ENCODE results near the gene HAO2.

Gene HAO2

GRCh38 chr1:119416006-119416640 is 47.5 kb downstream of the HAO2 start:
- no peaks in the 10 kb centered on the region for H3K9me3 ChIP-seq (ENCODE audit: control insufficient read depth, insufficient read depth, low read length)
- no peak overlapping the region for H3K4me3 ChIP-seq (ENCODE audit: low read depth, low read length)
- H3K36me3 ChIP-seq (ENCODE audit: control insufficient read depth, insufficient read depth, low read length): no peaks in the 10 kb centered on the region
- no peaks in the 10 kb centered on the region for H3K27me3 ChIP-seq (ENCODE audit: control insufficient read depth, insufficient read depth, low read length)
- no peaks in the 10 kb centered on the region for H3K4me1 ChIP-seq (ENCODE audit: control insufficient read depth, insufficient read depth, low read length)
- no peak overlapping the region for H3K9ac ChIP-seq (ENCODE audit: low read depth, low read length)

DNA sequence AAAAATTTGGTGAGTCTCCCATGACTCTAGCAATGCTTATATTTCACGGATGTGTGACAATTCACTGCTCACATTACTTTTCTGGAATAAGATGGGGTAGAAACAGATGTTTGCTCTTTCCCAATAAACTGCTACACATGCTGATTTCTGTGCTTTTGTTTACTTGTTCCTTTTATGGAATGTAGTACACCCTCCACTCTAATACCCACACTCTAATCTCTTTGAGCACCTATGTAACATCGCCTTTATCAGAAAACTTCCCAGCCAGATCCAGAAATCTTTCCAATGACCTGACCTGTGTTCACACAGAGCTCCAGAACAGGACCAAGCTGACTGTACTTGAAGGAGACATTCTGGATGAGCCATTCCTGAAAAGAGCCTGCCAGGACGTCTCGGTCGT is 50.5 kb downstream of the HAO2 start:
- H3K27me3 ChIP-seq (ENCODE audit: control insufficient read depth, insufficient read depth, low read length): no peaks in the 10 kb centered on the region
- H3K9ac ChIP-seq (ENCODE audit: low read depth, low read length): no peak overlapping the region
- no peaks in the 10 kb centered on the region for H3K9me3 ChIP-seq (ENCODE audit: control insufficient read depth, insufficient read depth, low read length)
- no peaks in the 10 kb centered on the region for H3K36me3 ChIP-seq (ENCODE audit: control insufficient read depth, insufficient read depth, low read length)
- no peaks in the 10 kb centered on the region for H3K4me1 ChIP-seq (ENCODE audit: control insufficient read depth, insufficient read depth, low read length)
- H3K4me3 ChIP-seq (ENCODE audit: low read depth, low read length): no peak overlapping the region

DNA sequence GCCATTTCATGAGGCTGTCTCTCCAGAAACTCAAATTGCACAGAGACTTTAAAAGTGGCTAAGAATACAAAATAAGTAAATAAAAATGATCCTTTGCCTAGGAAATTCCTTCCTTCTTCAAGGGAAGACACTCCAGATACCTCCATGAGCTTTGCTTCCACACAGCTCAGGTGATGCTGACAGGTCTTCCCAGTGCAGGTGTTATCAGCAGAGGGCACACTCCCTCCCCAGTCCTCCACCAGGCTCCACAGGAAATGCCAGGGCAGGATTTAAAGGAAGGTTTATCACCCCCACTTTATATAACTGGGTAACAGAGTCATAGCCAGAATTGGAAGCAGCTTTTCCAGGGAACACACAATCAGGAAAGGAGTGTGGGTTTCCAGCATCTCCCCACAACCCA is 52.1 kb downstream of the HAO2 start:
- H3K36me3 ChIP-seq (ENCODE audit: control insufficient read depth, insufficient read depth, low read length): no peaks in the 10 kb centered on the region
- no peaks in the 10 kb centered on the region for H3K27me3 ChIP-seq (ENCODE audit: control insufficient read depth, insufficient read depth, low read length)
- no peak overlapping the region for H3K9ac ChIP-seq (ENCODE audit: low read depth, low read length)
- no peaks in the 10 kb centered on the region for H3K4me1 ChIP-seq (ENCODE audit: control insufficient read depth, insufficient read depth, low read length)
- H3K9me3 ChIP-seq (ENCODE audit: control insufficient read depth, insufficient read depth, low read length): no peaks in the 10 kb centered on the region
- no peak overlapping the region for H3K4me3 ChIP-seq (ENCODE audit: low read depth, low read length)

DNA sequence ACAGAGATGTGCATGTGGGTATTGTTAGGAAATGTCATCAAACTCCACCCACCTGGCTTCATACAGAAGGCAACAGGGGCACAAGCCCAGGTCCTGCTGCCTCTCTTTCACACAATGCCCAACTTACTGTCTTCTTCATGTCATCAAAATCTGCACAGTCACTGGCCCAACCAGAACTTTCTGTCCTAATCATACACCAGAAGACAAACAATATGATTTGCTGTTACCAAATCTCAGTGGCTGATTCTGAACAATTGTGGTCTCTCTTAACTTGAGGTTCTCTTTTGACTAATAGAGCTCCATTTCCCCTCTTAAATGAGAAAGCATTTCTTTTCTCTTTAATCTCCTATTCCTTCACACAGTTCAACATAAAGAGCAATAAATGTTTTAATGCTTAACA is 54.0 kb downstream of the HAO2 start:
- no peaks in the 10 kb centered on the region for H3K36me3 ChIP-seq (ENCODE audit: control insufficient read depth, insufficient read depth, low read length)
- H3K9me3 ChIP-seq (ENCODE audit: control insufficient read depth, insufficient read depth, low read length): no peaks in the 10 kb centered on the region

DNA sequence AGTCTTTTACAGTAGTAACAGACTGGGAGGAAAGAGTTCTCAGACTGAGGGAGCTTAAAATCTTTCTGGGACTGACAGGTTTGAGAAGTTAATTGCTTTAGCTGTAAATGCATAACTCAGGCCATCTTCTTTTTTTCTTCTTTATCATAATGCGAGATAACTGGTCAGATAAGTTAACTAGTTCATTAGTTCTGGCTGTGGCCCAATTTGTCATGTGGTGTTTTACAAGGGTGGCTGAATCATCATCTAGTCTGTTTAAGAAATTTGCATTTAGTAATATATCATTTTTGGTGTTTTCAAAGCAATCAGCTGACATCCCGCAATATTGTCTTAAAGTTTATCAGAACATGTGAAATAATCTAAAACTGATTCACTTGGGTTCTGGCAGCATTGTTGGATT is 60.4 kb downstream of the HAO2 start:
- Histone ChIP-seq H3K4me3 (ENCODE audit: low read depth, low read length) (no peak overlapping the region), H3K4me1 (ENCODE audit: control insufficient read depth, insufficient read depth, low read length) (peaks cover 2% of the 10 kb centered on the region), H3K36me3 (ENCODE audit: control insufficient read depth, insufficient read depth, low read length) (no peaks in the 10 kb centered on the region), H3K9me3 (ENCODE audit: control insufficient read depth, insufficient read depth, low read length) (no peaks in the 10 kb centered on the region), H3K27me3 (ENCODE audit: control insufficient read depth, insufficient read depth, low read length) (no peaks in the 10 kb centered on the region), H3K9ac (ENCODE audit: low read depth, low read length) (no peak overlapping the region)

More for the DNA sequence above, 54.0 kb downstream of the HAO2 start:
- Histone ChIP-seq H3K4me1 (ENCODE audit: control insufficient read depth, insufficient read depth, low read length) (no peaks in the 10 kb centered on the region), H3K9ac (ENCODE audit: low read depth, low read length) (no peak overlapping the region), H3K27me3 (ENCODE audit: control insufficient read depth, insufficient read depth, low read length) (no peaks in the 10 kb centered on the region), H3K4me3 (ENCODE audit: low read depth, low read length) (no peak overlapping the region)

- H3K4me1 ChIP-seq (ENCODE audit: control insufficient read depth, insufficient read depth, low read length): peaks cover 2% of the 10 kb centered on the region
- H3K36me3 ChIP-seq (ENCODE audit: control insufficient read depth, insufficient read depth, low read length): no peaks in the 10 kb centered on the region
- no peaks in the 10 kb centered on the region for H3K27me3 ChIP-seq (ENCODE audit: control insufficient read depth, insufficient read depth, low read length)
- no peak overlapping the region for H3K4me3 ChIP-seq (ENCODE audit: low read depth, low read length)
- H3K9me3 ChIP-seq (ENCODE audit: control insufficient read depth, insufficient read depth, low read length): no peaks in the 10 kb centered on the region
- H3K9ac ChIP-seq (ENCODE audit: low read depth, low read length): no peak overlapping the region
Observed at GRCh38 chr1:119429687-119430086, 61.1 kb downstream of the HAO2 start.

DNA sequence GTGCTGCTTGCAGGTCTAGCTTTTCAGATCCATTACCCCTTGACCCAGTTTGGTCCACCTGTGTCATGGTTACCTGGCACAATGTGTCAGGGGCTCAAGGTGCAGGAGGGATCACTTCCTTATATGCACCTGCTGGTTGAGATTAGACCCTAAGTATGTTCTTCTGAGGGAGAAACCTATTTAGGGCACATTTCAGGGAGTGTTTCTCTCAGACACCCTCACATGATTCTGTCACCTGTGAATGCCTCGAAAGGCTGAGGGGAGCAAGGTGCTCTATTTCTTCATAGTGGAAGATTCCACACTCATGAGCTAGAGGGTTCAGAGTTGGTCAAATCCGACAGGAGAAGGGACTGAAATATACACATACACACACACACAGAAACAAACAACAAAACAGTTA is 61.9 kb downstream of the HAO2 start:
- no peaks in the 10 kb centered on the region for H3K36me3 ChIP-seq (ENCODE audit: control insufficient read depth, insufficient read depth, low read length)
- no peaks in the 10 kb centered on the region for H3K9me3 ChIP-seq (ENCODE audit: control insufficient read depth, insufficient read depth, low read length)
- H3K27me3 ChIP-seq (ENCODE audit: control insufficient read depth, insufficient read depth, low read length): no peaks in the 10 kb centered on the region
- H3K4me1 ChIP-seq (ENCODE audit: control insufficient read depth, insufficient read depth, low read length): peaks cover 2% of the 10 kb centered on the region
- H3K9ac ChIP-seq (ENCODE audit: low read depth, low read length): no peak overlapping the region
- H3K4me3 ChIP-seq (ENCODE audit: low read depth, low read length): no peak overlapping the region

GRCh38 chr1:119431836-119432235 is 63.3 kb downstream of the HAO2 start:
- no peaks in the 10 kb centered on the region for H3K27me3 ChIP-seq (ENCODE audit: control insufficient read depth, insufficient read depth, low read length)
- no peaks in the 10 kb centered on the region for H3K9me3 ChIP-seq (ENCODE audit: control insufficient read depth, insufficient read depth, low read length)
- H3K4me3 ChIP-seq (ENCODE audit: low read depth, low read length): no peak overlapping the region
- H3K9ac ChIP-seq (ENCODE audit: low read depth, low read length): no peak overlapping the region
- H3K4me1 ChIP-seq (ENCODE audit: control insufficient read depth, insufficient read depth, low read length): peaks cover 2% of the 10 kb centered on the region
- H3K36me3 ChIP-seq (ENCODE audit: control insufficient read depth, insufficient read depth, low read length): no peaks in the 10 kb centered on the region

DNA sequence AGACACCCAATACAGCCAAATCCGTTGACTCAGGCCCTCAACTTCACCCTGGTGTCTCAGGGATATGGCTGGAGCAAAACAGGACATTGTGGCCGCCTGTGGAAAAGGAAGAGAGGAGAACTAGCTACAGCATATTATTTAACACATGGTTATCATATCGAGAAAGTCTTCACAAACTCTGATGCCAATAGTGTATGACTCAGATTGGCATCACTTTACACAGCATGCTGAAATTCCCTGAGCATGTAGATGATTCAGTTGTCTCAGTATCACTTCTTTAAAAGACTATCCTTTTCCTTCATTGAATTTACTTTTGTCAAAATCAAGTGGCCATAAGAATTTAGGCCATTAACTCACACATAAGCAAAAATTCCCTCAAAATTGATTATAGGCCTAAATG is 66.5 kb downstream of the HAO2 start:
- H3K9ac ChIP-seq (ENCODE audit: low read depth, low read length): no peak overlapping the region
- no peaks in the 10 kb centered on the region for H3K36me3 ChIP-seq (ENCODE audit: control insufficient read depth, insufficient read depth, low read length)
- H3K27me3 ChIP-seq (ENCODE audit: control insufficient read depth, insufficient read depth, low read length): no peaks in the 10 kb centered on the region
- no peak overlapping the region for H3K4me3 ChIP-seq (ENCODE audit: low read depth, low read length)
- H3K9me3 ChIP-seq (ENCODE audit: control insufficient read depth, insufficient read depth, low read length): no peaks in the 10 kb centered on the region
- H3K4me1 ChIP-seq (ENCODE audit: control insufficient read depth, insufficient read depth, low read length): peaks cover 2% of the 10 kb centered on the region

- no peaks in the 10 kb centered on the region for H3K27me3 ChIP-seq (ENCODE audit: control insufficient read depth, insufficient read depth, low read length)
- no peaks in the 10 kb centered on the region for H3K4me1 ChIP-seq (ENCODE audit: control insufficient read depth, insufficient read depth, low read length)
- no peaks in the 10 kb centered on the region for H3K36me3 ChIP-seq (ENCODE audit: control insufficient read depth, insufficient read depth, low read length)
- no peak overlapping the region for H3K9ac ChIP-seq (ENCODE audit: low read depth, low read length)
- no peaks in the 10 kb centered on the region for H3K9me3 ChIP-seq (ENCODE audit: control insufficient read depth, insufficient read depth, low read length)
- no peak overlapping the region for H3K4me3 ChIP-seq (ENCODE audit: low read depth, low read length)
Observed at GRCh38 chr1:119438761-119439160, 70.2 kb downstream of the HAO2 start.

DNA sequence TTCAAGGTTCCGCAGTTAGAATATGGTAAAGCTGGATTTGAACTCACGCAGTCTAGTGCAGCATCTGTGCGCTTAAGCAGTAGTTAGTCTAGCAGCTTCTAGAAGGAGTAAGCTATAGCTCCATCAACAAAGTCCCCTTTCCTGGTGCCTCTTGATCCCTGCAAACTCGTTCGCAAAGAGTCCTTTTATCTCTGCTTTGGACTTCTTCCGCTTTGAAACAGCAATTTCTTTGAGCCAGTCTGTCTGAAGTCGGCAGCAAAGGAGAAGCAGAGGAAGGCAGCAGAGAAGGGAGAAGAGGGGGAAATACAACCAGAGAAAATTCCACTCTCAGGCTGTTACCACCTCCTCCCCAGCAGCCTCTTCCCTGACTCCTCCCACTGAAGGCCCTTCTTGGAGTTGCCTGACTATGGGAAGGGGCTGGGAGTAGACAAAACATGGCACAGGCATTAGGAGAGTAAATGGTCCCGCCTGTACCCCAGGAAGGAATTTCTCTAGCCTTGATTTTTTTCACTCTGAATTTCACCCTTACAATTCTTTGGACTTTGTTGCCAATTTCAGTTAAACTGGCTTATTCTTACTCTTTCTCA is 72.2 kb downstream of the HAO2 start:
- H3K9me3 ChIP-seq (ENCODE audit: control insufficient read depth, insufficient read depth, low read length): no peaks in the 10 kb centered on the region
- H3K27me3 ChIP-seq (ENCODE audit: control insufficient read depth, insufficient read depth, low read length): no peaks in the 10 kb centered on the region
- H3K4me3 ChIP-seq (ENCODE audit: low read depth, low read length): no peak overlapping the region
- no peaks in the 10 kb centered on the region for H3K36me3 ChIP-seq (ENCODE audit: control insufficient read depth, insufficient read depth, low read length)
- no peaks in the 10 kb centered on the region for H3K4me1 ChIP-seq (ENCODE audit: control insufficient read depth, insufficient read depth, low read length)
- H3K9ac ChIP-seq (ENCODE audit: low read depth, low read length): no peak overlapping the region

DNA sequence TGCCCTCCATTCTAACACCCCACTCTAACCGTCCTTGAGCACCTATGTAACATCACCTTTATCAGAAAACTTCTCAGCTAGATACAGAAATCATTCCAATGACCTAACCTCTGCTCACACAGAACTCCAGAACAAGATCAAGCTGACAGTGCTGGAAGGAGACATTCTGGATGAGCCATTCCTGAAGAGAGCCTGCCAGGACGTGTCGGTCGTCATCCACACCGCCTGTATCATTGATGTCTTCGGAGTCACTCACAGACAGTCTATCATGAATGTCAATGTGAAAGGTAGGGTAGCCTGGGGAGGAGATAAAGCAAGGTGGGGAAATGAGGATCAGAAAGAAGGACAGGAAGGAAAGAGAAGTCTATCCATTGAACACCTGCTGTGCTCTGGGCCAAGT is 74.2 kb downstream of the HAO2 start:
- no peaks in the 10 kb centered on the region for H3K36me3 ChIP-seq (ENCODE audit: control insufficient read depth, insufficient read depth, low read length)
- H3K4me3 ChIP-seq (ENCODE audit: low read depth, low read length): no peak overlapping the region
- no peak overlapping the region for H3K9ac ChIP-seq (ENCODE audit: low read depth, low read length)
- H3K27me3 ChIP-seq (ENCODE audit: control insufficient read depth, insufficient read depth, low read length): no peaks in the 10 kb centered on the region
- no peaks in the 10 kb centered on the region for H3K9me3 ChIP-seq (ENCODE audit: control insufficient read depth, insufficient read depth, low read length)
- H3K4me1 ChIP-seq (ENCODE audit: control insufficient read depth, insufficient read depth, low read length): no peaks in the 10 kb centered on the region

Data from iPS-15b (cell line).